Measurements from ENCODE around the gene MGAT5. TPM values are rescaled to one million over a fixed set of nuclear protein-coding genes. Genes with fewer than 3 reads are reported as not detected.

The MGAT5 gene
- total RNA-seq, 3 donors from 2014 or later (not counting 1 experiment from before 2014, with no cell fraction given), result 39.7 to 58.2 (median 57.0) TPM

DNA sequence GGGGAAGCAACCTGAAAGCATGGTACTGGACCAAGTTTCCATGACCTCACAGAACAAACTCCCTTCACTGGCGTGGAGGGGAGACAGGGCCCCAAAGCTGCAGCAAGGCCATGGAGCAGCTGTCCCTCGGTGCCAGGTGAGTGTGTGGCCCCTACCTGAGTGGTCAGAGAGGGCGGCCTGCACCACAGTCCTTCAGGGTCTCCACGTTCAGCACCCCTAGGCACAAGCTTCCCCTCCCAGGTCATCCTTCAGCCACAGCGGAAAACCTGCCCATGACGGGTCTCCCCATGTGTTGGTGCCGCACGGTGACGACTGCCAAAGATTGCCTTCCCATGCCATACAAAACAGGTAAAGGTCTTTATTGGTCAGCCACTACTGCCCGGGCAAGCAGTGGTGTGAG, 201.6 kb downstream of the MGAT5 start:
- Mint-ChIP-seq H3K4me3 (no peak overlapping the region), H3K9me3 (no peaks in the 10 kb centered on the region), H3K27me3 (ENCODE audit: low read depth in 2 of 2) (no peaks in the 10 kb centered on the region), H3K4me1 (peaks cover 0 to 6% of the 10 kb centered on the region in 2 donors), H3K36me3 (no peaks in the 10 kb centered on the region), H3K27ac (no peak overlapping the region)
- Histone ChIP-seq H3K4me3 (ENCODE audit: low read length) (no peak overlapping the region), H3K27ac (ENCODE audit: low read length) (no peak overlapping the region), H3K4me1 (ENCODE audit: control insufficient read depth, insufficient read depth, low read length) (no peaks in the 10 kb centered on the region), H3K36me3 (ENCODE audit: control insufficient read depth, insufficient read depth, low read length) (peaks cover 16% of the 10 kb centered on the region), H3K27me3 (ENCODE audit: control insufficient read depth, insufficient read depth, low read length) (no peaks in the 10 kb centered on the region), H3K9me3 (ENCODE audit: control insufficient read depth, insufficient read depth, low read length) (no peaks in the 10 kb centered on the region)
- intact Hi-C loops (cut with micrococcal nuclease), result loop anchor here (10.0 kb wide), 1 partner anchor 269 kb away; no protein-coding TSS in a partner anchor
- TF ChIP-seq CTCF (IDR thresholded peaks at IDR 0.05), result no peak
- no peak for ATAC-seq
- WGBS (ENCODE audit: insufficient coverage), result 88% methylated on average over 10 of the region's 10 CpGs
- no peak for DNase-seq

DNA sequence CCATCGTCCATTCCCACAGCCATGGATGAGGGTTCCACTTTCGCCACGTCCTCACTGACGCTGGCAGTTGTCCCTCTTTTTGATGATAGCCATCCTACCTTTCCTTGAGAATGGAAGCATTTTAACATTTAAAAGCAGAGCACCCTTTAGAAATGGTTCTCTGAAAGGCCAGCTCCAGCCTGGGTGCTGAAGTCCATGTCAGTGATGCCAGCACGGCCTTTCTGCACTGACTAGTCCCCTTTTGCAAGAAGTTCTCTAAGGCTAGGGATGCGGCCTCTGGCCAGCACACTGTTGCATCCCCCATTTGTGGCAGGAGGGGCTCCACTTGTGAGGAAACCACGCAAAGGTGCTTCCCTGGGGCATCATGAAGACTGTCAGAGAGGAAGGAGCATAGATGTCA, 203.5 kb downstream of the MGAT5 start:
- H3K4me3 Mint-ChIP-seq, result no peak overlapping the region
- H3K36me3 ChIP-seq (ENCODE audit: control insufficient read depth, insufficient read depth, low read length), result peaks cover 14% of the 10 kb centered on the region
- no peak for ATAC-seq
- no peaks in the 10 kb centered on the region for H3K4me1 ChIP-seq (ENCODE audit: control insufficient read depth, insufficient read depth, low read length)
- no peaks in the 10 kb centered on the region for H3K9me3 Mint-ChIP-seq
- no peaks in the 10 kb centered on the region for H3K27me3 Mint-ChIP-seq (ENCODE audit: low read depth in 2 of 2)
- H3K4me3 ChIP-seq (ENCODE audit: low read length), result no peak overlapping the region
- no peaks in the 10 kb centered on the region for H3K27me3 ChIP-seq (ENCODE audit: control insufficient read depth, insufficient read depth, low read length)
- H3K4me1 Mint-ChIP-seq, result peaks cover 0 to 11% of the 10 kb centered on the region in 2 donors
- no peaks in the 10 kb centered on the region for H3K9me3 ChIP-seq (ENCODE audit: control insufficient read depth, insufficient read depth, low read length)
- DNase-seq, result no peak
- no peak overlapping the region for H3K27ac ChIP-seq (ENCODE audit: low read length)
- no peaks in the 10 kb centered on the region for H3K36me3 Mint-ChIP-seq
- TF ChIP-seq CTCF (IDR thresholded peaks at IDR 0.05), result no peak
- WGBS (ENCODE audit: insufficient coverage), result 95% methylated on average over 7 of the region's 7 CpGs
- no peak overlapping the region for H3K27ac Mint-ChIP-seq
- intact Hi-C loops (cut with micrococcal nuclease), result loop anchor here (10.0 kb wide), 1 partner anchor 267 kb away; no protein-coding TSS in a partner anchor

GRCh38 chr2:134457765-134458472, 204.0 kb downstream of the MGAT5 start:
- no peak for ATAC-seq
- 86% methylated on average over 18 of the region's 18 CpGs for WGBS (ENCODE audit: insufficient coverage)
- Mint-ChIP-seq H3K36me3 (no peaks in the 10 kb centered on the region), H3K4me1 (peaks cover 0 to 14% of the 10 kb centered on the region in 2 donors), H3K27me3 (ENCODE audit: low read depth in 2 of 2) (no peaks in the 10 kb centered on the region), H3K4me3 (no peak overlapping the region), H3K9me3 (no peaks in the 10 kb centered on the region), H3K27ac (no peak overlapping the region)
- intact Hi-C loops (cut with micrococcal nuclease), result loop anchor here (10.0 kb wide), 1 partner anchor 267 kb away; no protein-coding TSS in a partner anchor
- Histone ChIP-seq H3K27me3 (ENCODE audit: control insufficient read depth, insufficient read depth, low read length) (no peaks in the 10 kb centered on the region), H3K27ac (ENCODE audit: low read length) (no peak overlapping the region), H3K36me3 (ENCODE audit: control insufficient read depth, insufficient read depth, low read length) (peaks cover 11% of the 10 kb centered on the region), H3K4me3 (ENCODE audit: low read length) (no peak overlapping the region), H3K9me3 (ENCODE audit: control insufficient read depth, insufficient read depth, low read length) (no peaks in the 10 kb centered on the region), H3K4me1 (ENCODE audit: control insufficient read depth, insufficient read depth, low read length) (no peaks in the 10 kb centered on the region)
- no peak for TF ChIP-seq CTCF (IDR thresholded peaks at IDR 0.05)
- DNase-seq, result no peak
